ENCODE data around the gene WNT7B. TPM values are rescaled to one million over a fixed set of nuclear protein-coding genes. Genes with fewer than 3 reads are reported as not detected.

WNT7B gene
- total and polyA plus RNA-seq, 3 donors from 2014 or later = 0.65 to 1.9 (median 1.3) TPM

- peaks cover 54% of the 10 kb centered on the region for H3K4me1 ChIP-seq
- no peaks in the 10 kb centered on the region for H3K36me3 ChIP-seq (ENCODE audit: low read depth, missing control alignments)
- H3K9me3 ChIP-seq = no peaks in the 10 kb centered on the region
- TF ChIP-seq CTCF (IDR thresholded peaks at IDR 0.05) = no peak
- TF ChIP-seq POLR2A (IDR thresholded peaks at IDR 0.05) = no peak
- intact Hi-C loops (cut with DNase I; ENCODE audit: low total_unique reads) = no loop called here
- no peaks in the 10 kb centered on the region for H3K27me3 ChIP-seq
- H3K27ac ChIP-seq = no peak overlapping the region
- no peak for DNase-seq
- H3K4me3 ChIP-seq = no peak overlapping the region
- 62 to 77% methylated on average over 6 to 8 of the region's 8 CpGs for WGBS, 2 donors
These were observed 25.9 kb upstream of the WNT7B start for GRCh38 chr22:46002757-46003270.

GRCh38 chr22:46001426-46002106 lies 24.6 kb upstream of the WNT7B start:
- Histone ChIP-seq H3K27me3 (no peaks in the 10 kb centered on the region), H3K4me3 (no peak overlapping the region), H3K27ac (no peak overlapping the region), H3K36me3 (ENCODE audit: low read depth, missing control alignments) (no peaks in the 10 kb centered on the region), H3K9me3 (no peaks in the 10 kb centered on the region), H3K4me1 (peaks cover 54% of the 10 kb centered on the region)
- no peak for DNase-seq
- intact Hi-C loops (cut with DNase I; ENCODE audit: low total_unique reads) = no loop called here
- TF ChIP-seq POLR2A (IDR thresholded peaks at IDR 0.05) = no peak
- TF ChIP-seq CTCF (IDR thresholded peaks at IDR 0.05) = no peak
- WGBS, 2 donors = 49 to 52% methylated on average over 15 to 22 of the region's 22 CpGs

GRCh38 chr22:46001046-46001425 lies 24.1 kb upstream of the WNT7B start:
- WGBS, 2 donors = 80 to 82% methylated on average over 2 to 3 of the region's 3 CpGs
- Histone ChIP-seq H3K27ac (no peak overlapping the region), H3K27me3 (no peaks in the 10 kb centered on the region), H3K9me3 (no peaks in the 10 kb centered on the region), H3K4me1 (peaks cover 54% of the 10 kb centered on the region), H3K36me3 (ENCODE audit: low read depth, missing control alignments) (no peaks in the 10 kb centered on the region), H3K4me3 (no peak overlapping the region)
- intact Hi-C loops (cut with DNase I; ENCODE audit: low total_unique reads) = no loop called here
- DNase-seq = no peak
- TF ChIP-seq POLR2A (IDR thresholded peaks at IDR 0.05) (no peak), CTCF (IDR thresholded peaks at IDR 0.05) (no peak)

DNA sequence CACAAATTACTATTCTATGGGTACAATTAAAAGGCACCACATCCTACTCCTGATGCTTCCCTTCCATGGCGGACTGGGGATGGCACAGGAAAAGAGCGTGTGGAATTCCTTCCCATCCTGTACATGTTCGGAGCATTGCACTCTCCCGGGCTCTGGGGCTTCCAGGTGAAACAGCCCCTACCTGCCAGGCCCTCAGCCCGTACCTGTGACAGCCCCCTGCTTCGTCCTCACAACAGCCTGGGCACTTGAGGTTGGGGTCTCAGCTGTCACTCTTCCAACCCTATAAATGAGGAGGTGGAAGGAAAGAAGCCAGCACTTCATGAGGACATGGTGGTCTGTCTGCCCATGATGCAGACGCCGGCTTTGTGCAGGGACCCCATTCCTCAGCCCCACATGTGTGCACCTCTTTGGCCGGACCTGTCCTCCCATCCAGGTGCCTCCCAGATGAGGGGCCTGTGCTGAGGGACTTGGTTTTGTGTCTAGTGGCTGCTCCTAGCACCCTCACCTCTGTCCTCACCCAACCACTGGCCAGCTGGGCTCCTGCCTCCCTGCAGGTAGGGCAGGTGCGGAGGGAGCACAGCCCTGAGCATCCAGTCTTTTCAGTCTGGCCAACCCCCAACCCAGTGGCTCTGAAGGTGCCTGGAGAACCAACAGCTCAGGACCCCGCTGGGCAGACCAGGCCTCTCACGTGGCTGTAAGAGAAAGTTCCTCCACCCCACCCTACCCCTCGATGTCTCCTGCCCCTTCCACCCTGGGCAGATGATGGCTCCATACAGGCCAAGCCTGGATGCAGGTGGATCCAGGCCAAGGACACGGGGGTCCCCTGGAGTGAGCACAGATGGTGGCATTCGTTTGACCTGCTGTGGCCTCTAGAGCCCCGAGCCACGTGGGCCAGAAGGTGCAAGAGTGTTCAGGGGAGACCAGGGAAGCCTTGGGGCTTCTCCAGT lies 23.4 kb upstream of the WNT7B start:
- 89 to 95% methylated on average over 6 to 17 of the region's 17 CpGs for WGBS, 2 donors
- TF ChIP-seq POLR2A (IDR thresholded peaks at IDR 0.05) (no peak), CTCF (IDR thresholded peaks at IDR 0.05) (no peak)
- Histone ChIP-seq H3K9me3 (no peaks in the 10 kb centered on the region), H3K4me3 (no peak overlapping the region), H3K27me3 (no peaks in the 10 kb centered on the region), H3K27ac (no peak overlapping the region), H3K36me3 (ENCODE audit: low read depth, missing control alignments) (no peaks in the 10 kb centered on the region), H3K4me1 (peaks cover 57% of the 10 kb centered on the region)
- intact Hi-C loops (cut with DNase I; ENCODE audit: low total_unique reads) = no loop called here
- no peak for DNase-seq

All from testis (tissue), 3 donors.